NCI-H2171 (cell line): Measurements from ENCODE around the gene NFE2.
"Not testable (repeated sequence)": the region's sequence is repeated elsewhere in the genome, so short reads cannot be mapped to it uniquely, and the experiment has no call there.

ENCODE experiments used
- DNase-seq: peaks from one replicate; lab custom pipeline; 2025; lab: John Stamatoyannopoulos, UW

NFE2 gene

GRCh38 chr12:54300732-54301427 lies at the start of gene NFE2:
TSS of gene NFE2 (minus strand) at chr12:54301015. CDS start at chr12:54295248, 5,767 bp downstream.
- DNase-seq = no peak

- no peak for DNase-seq
These were observed 48.9 kb upstream of the NFE2 start for GRCh38 chr12:54349679-54350078.

GRCh38 chr12:54349036-54349435 lies 48.2 kb upstream of the NFE2 start:
- DNase-seq = no peak

- DNase-seq = peak; percentile 52
These were observed 40.8 kb upstream of the NFE2 start for GRCh38 chr12:54341378-54342300.

GRCh38 chr12:54340846-54341245 lies 40.0 kb upstream of the NFE2 start:
- DNase-seq = no peak

- DNase-seq = no peak
These were observed 38.0 kb upstream of the NFE2 start for GRCh38 chr12:54338698-54339296.

- DNase-seq = no peak
These were observed 37.2 kb upstream of the NFE2 start for GRCh38 chr12:54337854-54338650.

- DNase-seq = no peak
These were observed 36.5 kb upstream of the NFE2 start for GRCh38 chr12:54337280-54337842.

- no peak for DNase-seq
These were observed 32.7 kb upstream of the NFE2 start for GRCh38 chr12:54333420-54334034.

- DNase-seq = no peak
These were observed 30.6 kb upstream of the NFE2 start for GRCh38 chr12:54331461-54331860.

- no peak for DNase-seq
These were observed 29.6 kb upstream of the NFE2 start for GRCh38 chr12:54330442-54330841.

- DNase-seq = no peak
These were observed 28.9 kb upstream of the NFE2 start for GRCh38 chr12:54329759-54330158.

GRCh38 chr12:54328595-54329337 lies 28.0 kb upstream of the NFE2 start:
- no peak for DNase-seq

GRCh38 chr12:54325442-54326109 lies 24.8 kb upstream of the NFE2 start:
- DNase-seq = not testable (repeated sequence)

- DNase-seq = peak; percentile 98
These were observed 24.0 kb upstream of the NFE2 start, which contains the start of gene COPZ1 for GRCh38 chr12:54324617-54325441. TSS of gene COPZ1 (plus strand) at chr12:54325131. CDS start at chr12:54325164, 33 bp downstream.

GRCh38 chr12:54321363-54321762 lies 20.5 kb upstream of the NFE2 start:
- DNase-seq = no peak

GRCh38 chr12:54312309-54312708 lies 11.5 kb upstream of the NFE2 start:
- DNase-seq = not testable (repeated sequence)

GRCh38 chr12:54311051-54311450 lies 10.2 kb upstream of the NFE2 start:
- DNase-seq = no peak
